Activated gamma-delta T cell treated with anti-CD3 and anti-CD28 coated beads, Interleukin-2, amount 50 U/mL, for 16 hours (primary cell): ENCODE results near the gene FAM72A.
"Not testable (repeated sequence)": the region's sequence is repeated elsewhere in the genome, so short reads cannot be mapped to it uniquely, and the experiment has no call there.

Experiments
- DNase-seq: peaks from one replicate; pipeline ENCODE4 v3.0.0-alpha.2; 2020; ENCODE audit warnings: low read depth

Gene FAM72A

GRCh38 chr1:206215600-206216392 is 13.2 kb upstream of the FAM72A start:
- not testable (repeated sequence) for DNase-seq

GRCh38 chr1:206210802-206211201 is 8.2 kb upstream of the FAM72A start:
- DNase-seq, result not testable (repeated sequence)

- peak; percentile 0 for DNase-seq
Observed at GRCh38 chr1:206205569-206205968, 2.9 kb upstream of the FAM72A start.

- peak; percentile 0 for DNase-seq
Observed at GRCh38 chr1:206204871-206205270, 2.2 kb upstream of the FAM72A start.

- DNase-seq, result not testable (repeated sequence)
Observed at GRCh38 chr1:206204159-206204511, 1.5 kb upstream of the FAM72A start.

- peak; percentile 19 for DNase-seq
Observed at GRCh38 chr1:206203364-206204158, 922 bp upstream of the FAM72A start, which contains the start of gene SRGAP2. Gene SRGAP2 (plus strand): TSS chr1:206203541. CDS start chr1:206205971, 2,430 bp downstream.

GRCh38 chr1:206196748-206197424 is 5.8 kb downstream of the FAM72A start:
- DNase-seq, result not testable (repeated sequence)

GRCh38 chr1:206195182-206195581 is 7.5 kb downstream of the FAM72A start:
- DNase-seq, result not testable (repeated sequence)

- DNase-seq, result not testable (repeated sequence)
Observed at GRCh38 chr1:206186826-206187225, 15.8 kb downstream of the FAM72A start.

GRCh38 chr1:206185778-206186177 is 16.9 kb downstream of the FAM72A start:
- DNase-seq, result not testable (repeated sequence)

- not testable (repeated sequence) for DNase-seq
Observed at GRCh38 chr1:206183788-206184187, 18.9 kb downstream of the FAM72A start.

- DNase-seq, result not testable (repeated sequence)
Observed at GRCh38 chr1:206182368-206183317, 20.0 kb downstream of the FAM72A start.

GRCh38 chr1:206179666-206180065 is 23.0 kb downstream of the FAM72A start:
- DNase-seq, result not testable (repeated sequence)

GRCh38 chr1:206178061-206178989 is 24.3 kb downstream of the FAM72A start:
- DNase-seq, result not testable (repeated sequence)

- not testable (repeated sequence) for DNase-seq
Observed at GRCh38 chr1:206176114-206176502, 26.5 kb downstream of the FAM72A start.

GRCh38 chr1:206175459-206176113 is 27.1 kb downstream of the FAM72A start:
- not testable (repeated sequence) for DNase-seq

GRCh38 chr1:206174182-206174868 is 28.3 kb downstream of the FAM72A start:
- DNase-seq, result not testable (repeated sequence)

- not testable (repeated sequence) for DNase-seq
Observed at GRCh38 chr1:206173110-206173719, 29.4 kb downstream of the FAM72A start.
